ENCODE results near the gene SNCAIP.

The SNCAIP gene

GRCh38 chr5:122292332-122292731 is 19.7 kb upstream of the SNCAIP start:
- H3K36me3 ChIP-seq (ENCODE audit: insufficient read depth, low read length), result no peaks in the 10 kb centered on the region
- TF ChIP-seq EZH2 (IDR thresholded peaks at IDR 0.05; ENCODE audit: borderline replicate concordance, low read length) (no peak), CTCF (IDR thresholded peaks at IDR 0.05; ENCODE audit: low read length) (no peak)
- H3K4me3 ChIP-seq (ENCODE audit: low read depth, low read length, poor library complexity, severe bottlenecking), result no peak overlapping the region
- H3K27me3 ChIP-seq (ENCODE audit: insufficient read depth, low read length), result no peaks in the 10 kb centered on the region
- no peak overlapping the region for H3K27ac ChIP-seq (ENCODE audit: low read depth, low read length, poor library complexity, severe bottlenecking)
- H3K9ac ChIP-seq (ENCODE audit: low read length), result no peak overlapping the region
- H3K9me3 ChIP-seq (ENCODE audit: low read length), result 0 out of 2 replicates have a peak, but pooled peaks cover 4% of the 10 kb centered on the region
- H3K4me1 ChIP-seq (ENCODE audit: insufficient read depth, low read length, severe bottlenecking), result peaks cover 18% of the 10 kb centered on the region
- no peaks in the 10 kb centered on the region for H3F3A ChIP-seq (ENCODE audit: insufficient read depth, low read length)
- H3K9me2 ChIP-seq (ENCODE audit: low read depth, low read length), result no peaks in the 10 kb centered on the region
- H4K20me1 ChIP-seq (ENCODE audit: insufficient read depth, low read length), result no peaks in the 10 kb centered on the region
- H2AFZ ChIP-seq (ENCODE audit: low read length), result no peak overlapping the region
- no peaks in the 10 kb centered on the region for H3K79me2 ChIP-seq (ENCODE audit: insufficient read depth, low read length)
- H3K4me2 ChIP-seq (ENCODE audit: low read length), result no peak overlapping the region

DNA sequence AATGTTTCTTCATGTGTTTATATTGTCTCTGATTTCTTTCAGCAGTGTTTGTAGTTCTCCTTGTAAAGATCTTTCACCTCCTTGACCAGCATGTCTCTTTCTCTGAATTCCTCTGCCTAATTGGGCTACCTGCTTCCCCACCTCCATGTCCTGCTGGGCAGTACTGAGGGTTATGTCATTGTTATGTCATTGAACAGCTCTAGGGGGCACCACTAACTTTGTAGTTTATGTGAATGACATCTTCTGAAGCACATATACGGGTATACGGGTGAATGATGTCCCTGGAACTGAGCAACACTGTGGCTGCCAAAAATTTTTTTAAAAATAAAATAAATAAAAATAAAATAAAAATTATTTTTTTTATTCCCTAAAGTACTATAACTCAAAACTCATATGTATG is 16.9 kb upstream of the SNCAIP start:
- no peaks in the 10 kb centered on the region for H3K36me3 ChIP-seq (ENCODE audit: insufficient read depth, low read length)
- no peaks in the 10 kb centered on the region for H3K79me2 ChIP-seq (ENCODE audit: insufficient read depth, low read length)
- H2AFZ ChIP-seq (ENCODE audit: low read length), result no peak overlapping the region
- no peaks in the 10 kb centered on the region for H4K20me1 ChIP-seq (ENCODE audit: insufficient read depth, low read length)
- no peaks in the 10 kb centered on the region for H3K27me3 ChIP-seq (ENCODE audit: insufficient read depth, low read length)
- 0 out of 2 replicates have a peak, but pooled peaks cover 4% of the 10 kb centered on the region for H3K9me3 ChIP-seq (ENCODE audit: low read length)
- peaks cover 36% of the 10 kb centered on the region for H3K4me1 ChIP-seq (ENCODE audit: insufficient read depth, low read length, severe bottlenecking)
- no peak overlapping the region for H3K9ac ChIP-seq (ENCODE audit: low read length)
- no peaks in the 10 kb centered on the region for H3K9me2 ChIP-seq (ENCODE audit: low read depth, low read length)
- no peak overlapping the region for H3K27ac ChIP-seq (ENCODE audit: low read depth, low read length, poor library complexity, severe bottlenecking)
- H3K4me3 ChIP-seq (ENCODE audit: low read depth, low read length, poor library complexity, severe bottlenecking), result no peak overlapping the region
- no peak overlapping the region for H3K4me2 ChIP-seq (ENCODE audit: low read length)
- TF ChIP-seq CTCF (IDR thresholded peaks at IDR 0.05; ENCODE audit: low read length) (peak; percentile 30; the same call in 1 of the 2 replicates), EZH2 (IDR thresholded peaks at IDR 0.05; ENCODE audit: borderline replicate concordance, low read length) (no peak)
- no peaks in the 10 kb centered on the region for H3F3A ChIP-seq (ENCODE audit: insufficient read depth, low read length)

DNA sequence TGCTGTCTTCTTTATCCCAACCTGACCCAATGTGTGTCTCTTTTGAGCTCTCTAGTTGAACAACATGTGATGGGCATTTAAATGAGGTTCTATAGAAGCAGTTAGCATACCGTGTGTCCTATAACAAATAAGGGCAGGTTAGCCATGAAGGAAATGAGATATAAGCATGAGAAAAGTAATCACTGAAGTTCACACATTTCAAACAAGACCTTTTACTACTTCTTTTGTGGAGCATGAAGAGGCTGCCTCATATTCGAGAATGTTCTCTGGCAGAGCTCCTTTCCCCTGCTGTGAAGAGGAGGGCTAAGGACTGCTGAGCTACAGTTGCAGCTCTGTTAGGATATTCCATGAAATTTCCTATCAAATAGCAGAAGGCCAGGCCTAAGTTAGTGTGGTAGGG is 15.2 kb upstream of the SNCAIP start:
- H3K36me3 ChIP-seq (ENCODE audit: insufficient read depth, low read length), result no peaks in the 10 kb centered on the region
- no peak overlapping the region for H3K9ac ChIP-seq (ENCODE audit: low read length)
- 0 out of 2 replicates have a peak, but pooled peaks cover 4% of the 10 kb centered on the region for H3K9me3 ChIP-seq (ENCODE audit: low read length)
- no peaks in the 10 kb centered on the region for H3K79me2 ChIP-seq (ENCODE audit: insufficient read depth, low read length)
- H3K27me3 ChIP-seq (ENCODE audit: insufficient read depth, low read length), result no peaks in the 10 kb centered on the region
- H3K9me2 ChIP-seq (ENCODE audit: low read depth, low read length), result no peaks in the 10 kb centered on the region
- no peak overlapping the region for H3K4me3 ChIP-seq (ENCODE audit: low read depth, low read length, poor library complexity, severe bottlenecking)
- H2AFZ ChIP-seq (ENCODE audit: low read length), result no peak overlapping the region
- H3F3A ChIP-seq (ENCODE audit: insufficient read depth, low read length), result no peaks in the 10 kb centered on the region
- peaks cover 45% of the 10 kb centered on the region for H3K4me1 ChIP-seq (ENCODE audit: insufficient read depth, low read length, severe bottlenecking)
- TF ChIP-seq EZH2 (IDR thresholded peaks at IDR 0.05; ENCODE audit: borderline replicate concordance, low read length), result no peak
- no peak for TF ChIP-seq CTCF (IDR thresholded peaks at IDR 0.05; ENCODE audit: low read length)
- no peak overlapping the region for H3K4me2 ChIP-seq (ENCODE audit: low read length)
- H3K27ac ChIP-seq (ENCODE audit: low read depth, low read length, poor library complexity, severe bottlenecking), result peak overlapping the region; percentile 85
- no peaks in the 10 kb centered on the region for H4K20me1 ChIP-seq (ENCODE audit: insufficient read depth, low read length)

Measured in OCI-LY1 (cell line).